ENCODE data around the gene CHPT1.

The CHPT1 gene

DNA sequence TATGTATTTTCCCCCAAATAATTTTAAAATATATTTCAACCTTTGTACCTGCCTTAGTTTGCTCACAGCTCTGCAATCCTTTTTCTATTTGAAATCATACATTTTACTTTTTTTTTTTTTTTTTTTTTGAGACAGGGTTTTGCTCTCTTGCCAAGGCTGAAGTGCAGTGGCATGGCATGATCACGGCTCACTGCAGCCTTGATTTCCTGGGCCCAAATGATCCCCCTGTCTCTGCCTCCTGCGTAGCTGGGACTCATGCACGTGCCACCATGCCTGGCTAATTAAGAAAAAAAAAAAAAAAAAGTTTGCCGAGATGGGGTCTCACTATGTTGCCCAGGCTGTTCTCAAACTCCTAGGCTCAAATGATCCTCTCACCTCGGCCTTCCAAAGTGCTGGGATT lies 43.1 kb downstream of the CHPT1 start:
- TF ChIP-seq, protein P1, sequence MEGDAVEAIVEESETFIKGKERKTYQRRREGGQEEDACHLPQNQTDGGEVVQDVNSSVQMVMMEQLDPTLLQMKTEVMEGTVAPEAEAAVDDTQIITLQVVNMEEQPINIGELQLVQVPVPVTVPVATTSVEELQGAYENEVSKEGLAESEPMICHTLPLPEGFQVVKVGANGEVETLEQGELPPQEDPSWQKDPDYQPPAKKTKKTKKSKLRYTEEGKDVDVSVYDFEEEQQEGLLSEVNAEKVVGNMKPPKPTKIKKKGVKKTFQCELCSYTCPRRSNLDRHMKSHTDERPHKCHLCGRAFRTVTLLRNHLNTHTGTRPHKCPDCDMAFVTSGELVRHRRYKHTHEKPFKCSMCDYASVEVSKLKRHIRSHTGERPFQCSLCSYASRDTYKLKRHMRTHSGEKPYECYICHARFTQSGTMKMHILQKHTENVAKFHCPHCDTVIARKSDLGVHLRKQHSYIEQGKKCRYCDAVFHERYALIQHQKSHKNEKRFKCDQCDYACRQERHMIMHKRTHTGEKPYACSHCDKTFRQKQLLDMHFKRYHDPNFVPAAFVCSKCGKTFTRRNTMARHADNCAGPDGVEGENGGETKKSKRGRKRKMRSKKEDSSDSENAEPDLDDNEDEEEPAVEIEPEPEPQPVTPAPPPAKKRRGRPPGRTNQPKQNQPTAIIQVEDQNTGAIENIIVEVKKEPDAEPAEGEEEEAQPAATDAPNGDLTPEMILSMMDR (IDR thresholded peaks at IDR 0.05), result no peak
- no peak for TF ChIP-seq ZFX (IDR thresholded peaks at IDR 0.05; ENCODE audit: borderline replicate concordance)

DNA sequence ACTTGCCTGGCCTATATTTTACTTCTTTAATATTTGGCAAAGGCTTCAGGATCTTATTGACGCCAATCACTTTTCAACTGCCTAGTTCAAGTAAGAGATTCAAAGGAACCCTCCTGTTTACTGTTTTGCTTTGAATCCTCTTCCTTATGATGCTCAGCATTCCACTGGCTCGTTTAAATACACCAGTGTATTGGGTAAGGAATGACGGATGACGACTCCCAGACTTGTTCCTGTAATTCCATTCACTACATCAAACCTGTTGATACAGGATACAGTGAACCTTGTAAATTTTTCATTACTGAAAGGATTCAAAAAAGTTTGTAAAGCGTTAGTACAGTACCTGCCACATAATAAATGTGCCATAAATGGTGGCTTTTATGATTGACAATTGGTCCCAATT lies 43.5 kb downstream of the CHPT1 start:
- TF ChIP-seq, protein P1 (IDR thresholded peaks at IDR 0.05), result no peak
- no peak for TF ChIP-seq ZFX (IDR thresholded peaks at IDR 0.05; ENCODE audit: borderline replicate concordance)
- peak overlapping the region; percentile 68 for H3K27ac ChIP-seq

More for the DNA sequence above, 43.1 kb downstream of the CHPT1 start:
- peak overlapping the region; percentile 68 for H3K27ac ChIP-seq

DNA sequence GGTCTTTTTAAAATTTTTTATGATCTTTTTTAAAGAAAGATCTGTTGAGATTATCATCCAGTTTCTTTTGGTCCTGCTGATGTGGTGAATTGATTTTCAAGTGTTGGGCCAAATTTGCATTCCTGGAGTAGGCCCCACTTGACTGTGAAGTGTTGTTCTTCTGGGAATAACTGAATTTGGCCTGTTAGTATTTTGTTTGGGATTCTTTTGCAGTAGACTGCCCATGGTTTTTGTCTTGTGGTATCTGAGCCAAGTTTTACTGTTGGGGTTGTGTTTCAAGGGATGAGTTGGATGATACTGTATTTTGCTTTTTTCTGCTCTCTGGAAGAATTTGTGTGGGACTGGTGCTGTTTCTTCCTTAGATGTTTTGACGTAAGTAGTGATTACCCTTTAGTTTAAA lies 45.8 kb downstream of the CHPT1 start:
- peak overlapping the region; percentile 68 for H3K27ac ChIP-seq
- TF ChIP-seq ZFX (IDR thresholded peaks at IDR 0.05; ENCODE audit: borderline replicate concordance), result no peak

DNA sequence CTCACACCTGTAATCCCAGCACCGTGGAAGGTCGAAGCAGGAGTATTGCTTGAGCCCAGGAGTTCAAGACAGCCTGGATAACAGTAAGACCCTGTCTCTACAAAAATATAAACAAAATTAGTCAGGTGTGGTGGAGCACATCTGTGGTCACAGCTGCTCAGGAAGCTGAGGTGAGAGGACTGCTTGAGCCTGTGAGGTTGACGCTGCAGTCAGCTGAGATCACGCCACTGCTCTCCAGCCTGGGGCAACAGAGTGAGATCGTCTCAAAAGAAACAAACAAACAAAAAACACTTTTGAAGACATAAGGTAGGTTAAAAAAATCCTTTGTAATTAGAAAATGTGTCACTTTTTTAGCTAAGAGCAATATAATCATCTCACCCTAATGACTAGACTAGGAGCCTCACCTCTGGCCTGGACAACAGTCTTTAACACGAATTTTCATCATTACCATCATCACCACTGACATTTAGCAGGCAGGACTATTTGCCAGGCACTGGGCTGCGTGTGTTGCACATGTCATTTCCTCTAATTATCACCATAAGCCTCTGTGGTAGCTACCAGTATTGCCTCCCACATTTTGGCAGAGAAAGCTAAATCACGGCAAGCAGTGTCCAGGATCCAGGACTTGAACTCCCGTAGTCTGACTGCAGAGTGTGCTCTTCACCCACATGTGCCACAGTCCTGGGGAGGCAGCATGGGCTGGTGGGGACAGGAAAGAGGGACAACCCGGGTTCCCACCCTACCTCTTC lies 46.5 kb downstream of the CHPT1 start:
- H3K27ac ChIP-seq, result peak overlapping the region; percentile 68
- no peak for TF ChIP-seq ZFX (IDR thresholded peaks at IDR 0.05; ENCODE audit: borderline replicate concordance)
- TF ChIP-seq, protein P1 (IDR thresholded peaks at IDR 0.05), result 0 out of 2 replicates have a peak, but pooled peaks have one; percentile 4

DNA sequence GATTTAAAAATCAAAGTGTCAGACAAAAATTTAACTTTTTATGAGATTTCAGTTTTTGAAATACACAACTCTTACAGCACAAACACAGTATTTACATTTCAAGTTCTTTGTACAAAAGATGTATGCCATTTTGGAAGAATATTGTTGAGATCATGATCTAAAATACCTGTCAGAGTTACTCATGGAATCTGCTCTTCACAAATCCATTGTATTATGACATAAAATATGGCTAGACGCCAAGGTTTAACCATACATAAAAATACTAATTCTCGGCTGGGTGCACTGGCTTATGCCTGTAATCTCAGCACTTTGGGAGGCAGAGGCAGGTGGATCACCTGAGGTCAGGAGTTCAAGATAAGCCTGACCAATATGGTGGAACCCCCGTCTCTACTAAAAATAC lies 48.0 kb downstream of the CHPT1 start:
- no peak for TF ChIP-seq ZFX (IDR thresholded peaks at IDR 0.05; ENCODE audit: borderline replicate concordance)
- TF ChIP-seq, protein P1 (IDR thresholded peaks at IDR 0.05), result no peak
- peak overlapping the region; percentile 68 for H3K27ac ChIP-seq

DNA sequence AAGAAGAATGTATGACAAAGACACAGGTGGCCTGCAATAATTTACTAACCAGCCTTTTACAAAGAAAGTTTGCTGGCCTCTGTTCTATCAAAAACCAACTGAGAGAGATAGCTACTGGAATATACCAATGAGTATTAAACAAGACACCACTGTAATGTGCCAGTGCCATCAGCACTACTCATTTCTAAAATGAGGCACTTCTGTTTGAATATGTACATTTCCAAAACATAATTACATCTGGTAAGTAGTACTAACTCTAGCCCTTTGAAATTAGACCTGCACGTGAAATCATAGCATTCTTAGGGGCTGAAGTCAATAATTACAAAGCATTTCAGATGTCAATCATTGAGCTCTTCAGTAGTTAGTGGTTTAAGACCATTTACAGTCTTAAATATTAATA lies 48.8 kb downstream of the CHPT1 start:
- no peak for TF ChIP-seq ZFX (IDR thresholded peaks at IDR 0.05; ENCODE audit: borderline replicate concordance)
- TF ChIP-seq, protein P1 (IDR thresholded peaks at IDR 0.05), result no peak
- H3K27ac ChIP-seq, result peak overlapping the region; percentile 68

DNA sequence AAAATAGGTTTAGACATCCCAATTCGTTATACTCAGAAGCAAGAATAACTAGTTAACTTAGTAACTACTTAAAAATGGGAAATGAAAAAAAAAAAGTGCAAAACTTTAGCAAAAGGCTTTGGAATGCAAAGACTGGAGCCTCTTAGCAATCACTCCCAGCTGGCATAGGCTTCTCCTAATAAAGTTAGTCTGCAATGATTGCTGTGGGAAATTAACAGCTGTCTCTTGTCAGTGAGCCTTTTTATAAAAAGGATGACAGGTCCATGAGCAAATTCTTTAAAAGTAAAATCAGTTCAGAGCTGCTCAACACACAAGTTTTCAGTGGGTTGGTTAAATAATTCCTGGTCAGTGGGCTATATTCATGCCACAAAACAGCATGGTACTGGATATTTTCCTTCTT lies 49.2 kb downstream of the CHPT1 start:
- peak overlapping the region; percentile 68 for H3K27ac ChIP-seq
- no peak for TF ChIP-seq ZFX (IDR thresholded peaks at IDR 0.05; ENCODE audit: borderline replicate concordance)

DNA sequence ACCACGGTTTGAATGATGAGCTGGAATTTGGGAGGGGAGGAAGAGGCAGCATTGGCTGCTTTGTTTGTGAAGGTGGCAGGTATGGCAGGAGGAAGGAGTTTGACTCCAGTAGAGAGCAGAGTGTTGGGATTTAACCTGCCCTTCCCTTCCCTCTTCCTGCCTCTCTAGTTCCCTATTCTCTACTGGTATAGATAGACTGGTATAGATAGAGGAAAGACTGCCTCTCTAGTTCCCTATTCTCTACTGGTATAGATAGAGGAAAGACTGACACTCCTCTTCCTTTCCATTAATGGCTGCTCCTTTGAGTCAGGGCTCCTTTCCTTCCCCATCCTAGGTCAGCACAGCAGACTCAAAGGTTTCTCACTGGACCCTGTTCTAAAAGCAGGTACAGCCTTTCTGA lies 50.3 kb downstream of the CHPT1 start:
- H3K27ac ChIP-seq, result peak overlapping the region; percentile 68
- TF ChIP-seq ZFX (IDR thresholded peaks at IDR 0.05; ENCODE audit: borderline replicate concordance), result no peak
- TF ChIP-seq, protein P1 (IDR thresholded peaks at IDR 0.05), result no peak

All from 22Rv1 (cell line).